ENCODE results near the gene RANBP9. TPM values are rescaled to one million over a fixed set of nuclear protein-coding genes. Genes with fewer than 3 reads are reported as not detected.

The RANBP9 gene
- total and polyA plus RNA-seq, 9 of the 15 experiments (the other 6 are each of a cell fraction or from before 2014, with no cell fraction given), result 27.5 to 130 (median 61.5) TPM

GRCh38 chr6:13735031-13735430 is 23.4 kb upstream of the RANBP9 start:
- Histone ChIP-seq H3K9ac (ENCODE audit: insufficient read depth in 1 of 2, low read depth in 2 of 2, low read length in 2 of 2) (no peak overlapping the region), H3K9me3 (replicated peaks; ENCODE audit: control insufficient read depth, insufficient read depth, low read depth, low read length) (no peaks in the 10 kb centered on the region), H3K4me1 (replicated peaks in 1 of 2; ENCODE audit: control insufficient read depth in 2 of 2, insufficient read depth in 2 of 2, low read length in 2 of 2) (peaks cover 0 to 4% of the 10 kb centered on the region in 2 experiments; a peak in 2 of 5 replicates), H3K9me1 (ENCODE audit: control insufficient read depth, insufficient read depth, low read length) (no peaks in the 10 kb centered on the region), H3K27me3 (ENCODE audit: control insufficient read depth in 2 of 2, insufficient read depth in 2 of 2, low read length in 2 of 2) (no peaks in the 10 kb centered on the region; a peak in 1 of 5 replicates), H4K20me1 (replicated peaks; ENCODE audit: control insufficient read depth, insufficient read depth, low read length) (no peaks in the 10 kb centered on the region), H3K27ac (ENCODE audit: extremely low read depth, low read depth, low read length) (no peak overlapping the region), H3K79me2 (ENCODE audit: control insufficient read depth, insufficient read depth, low read length) (no peaks in the 10 kb centered on the region), H3K4me2 (ENCODE audit: insufficient read depth, low read length) (no peak overlapping the region), H2AFZ (ENCODE audit: low read depth, low read length) (no peak overlapping the region), H3K4me3 (no peak overlapping the region), H3K36me3 (ENCODE audit: control insufficient read depth, insufficient read depth, low read length) (no peaks in the 10 kb centered on the region)
- WGBS (ENCODE audit: insufficient coverage, low coverage, missing lambda C conversion rate), result 22% methylated on average over 2 of the region's 2 CpGs
- in situ Hi-C loops (cut with MboI) (no loop called here), intact Hi-C loops (cut with micrococcal nuclease) (no loop called here)
- TF ChIP-seq MLLT1 (IDR thresholded peaks at IDR 0.05) (no peak), RBM25 (IDR thresholded peaks at IDR 0.05; ENCODE audit: low read depth, low read length, severe bottlenecking) (peak; percentile 66)
- ATAC-seq (no peak), DNase-seq (ENCODE audit: extremely low read depth in 1 of 4, low spot score in 3 of 4) (no peak), FAIRE-seq (no peak)
- CTCF ChIA-PET (ENCODE audit: low intra/inter-chr PET ratio), result no interaction called here
- POLR2A ChIA-PET, result interaction anchor here (0.6 to 1.0 kb wide), 2 partner anchors 9 to 25 kb away, joined by 3 read pairs; no protein-coding TSS in a partner anchor
- BruUV-seq (replicated peaks), result no TSS peak

Data from K562 (cell line).